ENCODE results near the gene CFAP77.
"Not testable (repeated sequence)": the region's sequence is repeated elsewhere in the genome, so short reads cannot be mapped to it uniquely, and the experiment has no call there.

The CFAP77 gene

GRCh38 chr9:132552041-132552440 is 142.0 kb downstream of the CFAP77 start:
- no peak for ATAC-seq

- no peak for ATAC-seq
These were observed 144.7 kb downstream of the CFAP77 start for GRCh38 chr9:132554755-132555154.

GRCh38 chr9:132555528-132555927 is 145.5 kb downstream of the CFAP77 start:
- ATAC-seq = no peak

- no peak for ATAC-seq
These were observed 146.2 kb downstream of the CFAP77 start for GRCh38 chr9:132556235-132556634.

GRCh38 chr9:132556714-132557113 is 146.7 kb downstream of the CFAP77 start:
- no peak for ATAC-seq

- ATAC-seq = no peak
These were observed 147.1 kb downstream of the CFAP77 start for GRCh38 chr9:132557159-132557558.

GRCh38 chr9:132559711-132560110 is 149.7 kb downstream of the CFAP77 start:
- ATAC-seq = no peak

GRCh38 chr9:132560616-132561202 is 150.7 kb downstream of the CFAP77 start:
- ATAC-seq = no peak

- ATAC-seq = no peak
These were observed 152.2 kb downstream of the CFAP77 start for GRCh38 chr9:132562306-132562573.

GRCh38 chr9:132564526-132564925 is 154.5 kb downstream of the CFAP77 start:
- ATAC-seq = no peak

GRCh38 chr9:132568787-132569186 is 158.8 kb downstream of the CFAP77 start:
- ATAC-seq = not testable (repeated sequence)

- ATAC-seq = no peak
These were observed 162.0 kb downstream of the CFAP77 start for GRCh38 chr9:132571806-132572600.

GRCh38 chr9:132572921-132573320 is 162.9 kb downstream of the CFAP77 start:
- ATAC-seq = no peak

GRCh38 chr9:132575005-132575609 is 165.1 kb downstream of the CFAP77 start:
- ATAC-seq = peak in 1 of 2 donors; percentile 45

GRCh38 chr9:132575811-132576210 is 165.8 kb downstream of the CFAP77 start:
- no peak for ATAC-seq

- no peak for ATAC-seq
These were observed 167.1 kb downstream of the CFAP77 start for GRCh38 chr9:132577119-132577518.

- no peak for ATAC-seq
These were observed 168.4 kb downstream of the CFAP77 start for GRCh38 chr9:132578367-132578932.

- no peak for ATAC-seq
These were observed 169.4 kb downstream of the CFAP77 start for GRCh38 chr9:132579427-132579798.

GRCh38 chr9:132582276-132582785 is 172.3 kb downstream of the CFAP77 start, which contains the start of gene BARHL1:
BARHL1 (plus strand) TSS chr9:132582606; CDS start chr9:132582798, 192 bp downstream.
- ATAC-seq = no peak

GRCh38 chr9:132582786-132583583 is 173.0 kb downstream of the CFAP77 start:
- ATAC-seq = no peak

- no peak for ATAC-seq
These were observed 173.7 kb downstream of the CFAP77 start for GRCh38 chr9:132583584-132584304.

All from activated CD4-positive, CD25-positive, alpha-beta regulatory T cell treated with anti-CD3 and anti-CD28 coated beads, Interleukin-2, amount 50 U/mL, for 24 hours (primary cell).